HL-60 (cell line): Measurements from ENCODE around the gene PRIMA1.

Experiments used
- CTCF ChIP-seq: IDR thresholded peaks from one replicate; pipeline ENCODE4 v1.5.1; 2011; ENCODE audit warnings: low read length, control low read depth, inconsistent platforms; ENCODE audit not compliant: insufficient read depth
- POLR2AphosphoS5 ChIP-seq: IDR thresholded peaks from 2 replicates; pipeline ENCODE4 v1.6.1; 2012; ENCODE audit warnings: low read depth

- TF ChIP-seq POLR2AphosphoS5 = no peak
- TF ChIP-seq CTCF = no peak
Observed at GRCh38 chr14:93748208-93749075, 39.8 kb downstream of the PRIMA1 start.
